Activated CD8-positive, alpha-beta T cell treated with anti-CD3 and anti-CD28 coated beads for 36 hours (primary cell): ENCODE results near the gene METTL16. TPM values are rescaled to one million over a fixed set of nuclear protein-coding genes. Genes with fewer than 3 reads are reported as not detected.
"Not testable (repeated sequence)": the region's sequence is repeated elsewhere in the genome, so short reads cannot be mapped to it uniquely, and the experiment has no call there.

Experiments used
- ATAC-seq: fragments of 200-7000 bp; cut with Tn5 transposase; one replicate; pipeline ENCODE4 v1.10.0; 2021; ENCODE audit warnings: mild to moderate bottlenecking, moderate library complexity
- CTCF ChIA-PET: fragments of 350-600 bp; sonication (Branson Sonifier 250); formaldehyde crosslinking; loops from one replicate; lab custom pipeline; 2021; ENCODE audit warnings: antibody characterized with exemption; lab: Charles Lee
- POLR2A ChIA-PET: fragments of 350-600 bp; sonication (Branson Sonifier 250); formaldehyde crosslinking; loops from one replicate; lab custom pipeline; 2021; ENCODE audit warnings: antibody characterized with exemption; lab: Charles Lee
- DNase-seq: peaks from one replicate; pipeline ENCODE4 v3.0.0-alpha.2; 2020
- H3K27ac Mint-ChIP-seq: one replicate; pipeline ENCODE4 v1.8.0; 2021; ENCODE audit warnings: mild to moderate bottlenecking, mixed read lengths
- H3K27me3 Mint-ChIP-seq: one replicate; pipeline ENCODE4 v1.8.0; 2021; ENCODE audit warnings: mixed read lengths
- H3K36me3 Mint-ChIP-seq: one replicate; pipeline ENCODE4 v1.8.0; 2021; ENCODE audit warnings: low read depth, mixed read lengths
- H3K4me1 Mint-ChIP-seq: one replicate; pipeline ENCODE4 v1.8.0; 2021; ENCODE audit warnings: low read depth, mixed read lengths
- H3K4me3 Mint-ChIP-seq: one replicate; pipeline ENCODE4 v1.8.0; 2021; ENCODE audit warnings: mild to moderate bottlenecking, moderate library complexity, mixed read lengths
- H3K9me3 Mint-ChIP-seq: one replicate; pipeline ENCODE4 v1.8.0; 2021; ENCODE audit warnings: mixed read lengths
- CTCF ChIP-seq: fragments of 200-600 bp; IDR thresholded peaks from one replicate; pipeline ENCODE4 v1.8.0; 2022; ENCODE audit warnings: antibody characterized with exemption, mild to moderate bottlenecking
- intact Hi-C: fragments of 100-400 bp; cut with micrococcal nuclease; formaldehyde crosslinking; loops from one replicate; pipeline ENCODE4 v1.10.0; 2022
- total RNA-seq, 2 experiments: library from RNA; stranded (reverse); gene quantifications; one replicate each; pipeline ENCODE4 v1.2.3, GENCODE V29; 2021

Gene METTL16
- total RNA-seq, 2 experiments from 2014 or later: 47.9 to 50.3 TPM

GRCh38 chr17:2517539-2517938, 5.9 kb upstream of the METTL16 start:
- Mint-ChIP-seq H3K36me3 (no peaks in the 10 kb centered on the region), H3K27ac (no peak overlapping the region), H3K4me1 (peaks cover 2% of the 10 kb centered on the region), H3K4me3 (no peak overlapping the region), H3K9me3 (no peaks in the 10 kb centered on the region), H3K27me3 (no peaks in the 10 kb centered on the region)
- ChIA-PET CTCF (no interaction called here), POLR2A (no interaction called here)
- DNase-seq (no peak), ATAC-seq (no peak)
- TF ChIP-seq CTCF: no peak
- intact Hi-C loops: no loop called here

- Mint-ChIP-seq H3K4me1 (peaks cover 23% of the 10 kb centered on the region), H3K27me3 (no peaks in the 10 kb centered on the region), H3K9me3 (no peaks in the 10 kb centered on the region), H3K4me3 (no peak overlapping the region), H3K36me3 (peaks cover 17% of the 10 kb centered on the region), H3K27ac (no peak overlapping the region)
- ChIA-PET POLR2A (interaction anchor here (0.6 to 3.8 kb wide), 19 partner anchors 11 to 1113 kb away, joined by 3 to 19 read pairs (median 4); partner anchors contain the start of gene PAFAH1B1), CTCF (interaction anchor here (1.8 kb wide), 1 partner anchor 165 kb away, joined by 5 read pairs; no protein-coding TSS in a partner anchor)
- no peak for DNase-seq
- no peak for TF ChIP-seq CTCF
- no peak for ATAC-seq
- intact Hi-C loops: no loop called here
Observed at GRCh38 chr17:2511138-2511461, 588 bp downstream of the METTL16 start.

DNA sequence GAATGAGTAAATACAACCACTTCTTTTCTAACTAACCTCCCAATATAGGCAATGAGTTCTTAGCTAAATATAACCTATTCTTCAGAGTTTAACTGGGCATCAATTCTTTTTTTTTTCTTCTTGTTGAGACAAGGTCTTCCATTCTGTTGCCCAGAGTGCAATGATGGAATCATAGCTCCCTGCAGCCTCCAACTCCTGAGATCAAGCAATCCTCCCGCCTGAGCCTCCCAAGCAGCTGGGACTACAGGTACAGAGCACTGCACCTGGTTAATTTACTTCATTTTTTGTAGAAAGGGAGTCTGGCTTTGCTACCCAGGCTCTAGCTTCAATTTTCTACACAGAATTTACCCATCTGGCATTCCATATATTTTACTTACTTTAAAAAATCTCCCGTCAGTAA, 1.1 kb downstream of the METTL16 start:
- ChIA-PET POLR2A (interaction anchor here (0.9 to 3.8 kb wide), 5 partner anchors 11 to 200 kb away, joined by 3 to 19 read pairs (median 5); no protein-coding TSS in a partner anchor), CTCF (interaction anchor here (1.1 to 1.8 kb wide), 3 partner anchors 14 to 165 kb away, joined by 3 to 5 read pairs (median 3); no protein-coding TSS in a partner anchor)
- no peaks in the 10 kb centered on the region for H3K27me3 Mint-ChIP-seq
- DNase-seq: no peak
- H3K27ac Mint-ChIP-seq: no peak overlapping the region
- no peak overlapping the region for H3K4me3 Mint-ChIP-seq
- no peak for TF ChIP-seq CTCF
- H3K4me1 Mint-ChIP-seq: peaks cover 28% of the 10 kb centered on the region
- peaks cover 22% of the 10 kb centered on the region for H3K36me3 Mint-ChIP-seq
- H3K9me3 Mint-ChIP-seq: no peaks in the 10 kb centered on the region
- intact Hi-C loops: no loop called here
- no peak for ATAC-seq

- H3K4me1 Mint-ChIP-seq: peaks cover 35% of the 10 kb centered on the region
- intact Hi-C loops: no loop called here
- H3K9me3 Mint-ChIP-seq: no peaks in the 10 kb centered on the region
- no peaks in the 10 kb centered on the region for H3K27me3 Mint-ChIP-seq
- no peak overlapping the region for H3K4me3 Mint-ChIP-seq
- no peak for TF ChIP-seq CTCF
- POLR2A ChIA-PET: interaction anchor here (1.4 kb wide), 1 partner anchor 21 kb away, joined by 3 read pairs; no protein-coding TSS in a partner anchor
- H3K27ac Mint-ChIP-seq: peak overlapping the region; percentile 30
- CTCF ChIA-PET: no interaction called here
- DNase-seq (no peak), ATAC-seq (no peak)
- H3K36me3 Mint-ChIP-seq: peaks cover 31% of the 10 kb centered on the region
Observed at GRCh38 chr17:2508035-2508434, 3.7 kb downstream of the METTL16 start.

- intact Hi-C loops, ATAC-seq, H3K9me3 Mint-ChIP-seq, H3K27ac Mint-ChIP-seq, CTCF ChIA-PET, H3K27me3 Mint-ChIP-seq, H3K4me3 Mint-ChIP-seq, POLR2A ChIA-PET, DNase-seq: not testable (repeated sequence)
- peaks cover 38% of the 10 kb centered on the region for H3K4me1 Mint-ChIP-seq
- H3K36me3 Mint-ChIP-seq: peaks cover 35% of the 10 kb centered on the region
Observed at GRCh38 chr17:2507015-2507414, 4.7 kb downstream of the METTL16 start.
